SK-MEL-5 (cell line): Measurements from ENCODE around the gene CAMK1D. TPM values are rescaled to one million over a fixed set of nuclear protein-coding genes. Genes with fewer than 3 reads are reported as not detected.

ENCODE experiments used
- DNase-seq: peaks from one replicate; pipeline ENCODE4 v3.0.0-alpha.2; 2016; ENCODE audit warnings: low read depth, low spot score
- in situ Hi-C: cut with HindIII; loops from 2 replicates; pipeline ENCODE4 v1.10.0; 2016; ENCODE audit warnings: low sequenced_read_pairs, high pct_unique_total_duplicates, low pct_unique_long_range_greater_than_20kb
- total RNA-seq: library from RNA; depleted of rRNA; stranded (reverse); fragments of >200 nt; shearing (Covaris generic); gene quantifications from 2 replicates; pipeline ENCODE4 v1.2.3, GENCODE V29; 2014

The CAMK1D gene
- total RNA-seq, 1 experiment from 2014 or later = 0.37 TPM

GRCh38 chr10:12628964-12629766 lies 279.8 kb downstream of the CAMK1D start:
- DNase-seq = no peak
- in situ Hi-C loops = no loop called here

- no peak for DNase-seq
- in situ Hi-C loops = no loop called here
Measured at GRCh38 chr10:12629767-12630165, 280.4 kb downstream of the CAMK1D start.

GRCh38 chr10:12631216-12631615 lies 281.9 kb downstream of the CAMK1D start:
- in situ Hi-C loops = no loop called here
- no peak for DNase-seq

GRCh38 chr10:12631787-12632562 lies 282.6 kb downstream of the CAMK1D start:
- in situ Hi-C loops = no loop called here

GRCh38 chr10:12633776-12634620 lies 284.7 kb downstream of the CAMK1D start:
- no peak for DNase-seq
- in situ Hi-C loops = no loop called here

More at GRCh38 chr10:12631787-12632562, 282.6 kb downstream of the CAMK1D start:
- no peak for DNase-seq

GRCh38 chr10:12634621-12634931 lies 285.2 kb downstream of the CAMK1D start:
- in situ Hi-C loops = no loop called here
- no peak for DNase-seq

GRCh38 chr10:12635127-12635541 lies 285.8 kb downstream of the CAMK1D start:
- in situ Hi-C loops = no loop called here
- DNase-seq = no peak

- no peak for DNase-seq
- in situ Hi-C loops = no loop called here
Measured at GRCh38 chr10:12636571-12636970, 287.2 kb downstream of the CAMK1D start.

GRCh38 chr10:12637649-12638048 lies 288.3 kb downstream of the CAMK1D start:
- DNase-seq = no peak
- in situ Hi-C loops = no loop called here

- in situ Hi-C loops = no loop called here
- DNase-seq = no peak
Measured at GRCh38 chr10:12638103-12638502, 288.8 kb downstream of the CAMK1D start.

GRCh38 chr10:12638781-12639180 lies 289.4 kb downstream of the CAMK1D start:
- DNase-seq = no peak
- in situ Hi-C loops = no loop called here

- in situ Hi-C loops = no loop called here
- DNase-seq = no peak
Measured at GRCh38 chr10:12639996-12640944, 290.9 kb downstream of the CAMK1D start.

- no peak for DNase-seq
- in situ Hi-C loops = no loop called here
Measured at GRCh38 chr10:12642036-12642435, 292.7 kb downstream of the CAMK1D start.

- in situ Hi-C loops = no loop called here
- DNase-seq = no peak
Measured at GRCh38 chr10:12643279-12643678, 293.9 kb downstream of the CAMK1D start.

GRCh38 chr10:12644380-12645144 lies 295.2 kb downstream of the CAMK1D start:
- in situ Hi-C loops = no loop called here

GRCh38 chr10:12645449-12645848 lies 296.1 kb downstream of the CAMK1D start:
- DNase-seq = no peak
- in situ Hi-C loops = no loop called here

More at GRCh38 chr10:12644380-12645144, 295.2 kb downstream of the CAMK1D start:
- no peak for DNase-seq
